ENCODE measurements around the gene MED13. TPM values are rescaled to one million over a fixed set of nuclear protein-coding genes. Genes with fewer than 3 reads are reported as not detected.
"Not testable (repeated sequence)": the region's sequence is repeated elsewhere in the genome, so short reads cannot be mapped to it uniquely, and the experiment has no call there.

Gene MED13
- total RNA-seq, 2 experiments from 2014 or later = 36.2 to 36.4 TPM

GRCh38 chr17:62073993-62074392 lies 8.9 kb upstream of the MED13 start:
- Mint-ChIP-seq H3K27ac (no peak overlapping the region), H3K9me3 (no peaks in the 10 kb centered on the region), H3K27me3 (peaks cover 4% of the 10 kb centered on the region), H3K4me3 (no peak overlapping the region), H3K36me3 (ENCODE audit: low read depth) (no peaks in the 10 kb centered on the region), H3K4me1 (ENCODE audit: low read depth) (peaks cover 2% of the 10 kb centered on the region)
- no peak for ATAC-seq
- no peak for TF ChIP-seq CTCF (IDR thresholded peaks at IDR 0.05)
- intact Hi-C loops (cut with micrococcal nuclease) = no loop called here
- DNase-seq = no peak
- CTCF ChIA-PET = no interaction called here
- POLR2A ChIA-PET = no interaction called here

GRCh38 chr17:62072855-62073254 lies 7.8 kb upstream of the MED13 start:
- H3K36me3 Mint-ChIP-seq (ENCODE audit: low read depth); H3K27me3 Mint-ChIP-seq; H3K4me1 Mint-ChIP-seq (ENCODE audit: low read depth); DNase-seq; intact Hi-C loops (cut with micrococcal nuclease); H3K27ac Mint-ChIP-seq; ATAC-seq; H3K9me3 Mint-ChIP-seq; H3K4me3 Mint-ChIP-seq; POLR2A ChIA-PET: not testable (repeated sequence)
- CTCF ChIA-PET = interaction anchor here (1.9 kb wide), 1 partner anchor 36 kb away, joined by 5 read pairs; no protein-coding TSS in a partner anchor

GRCh38 chr17:62070900-62071299 lies 5.8 kb upstream of the MED13 start:
- Mint-ChIP-seq H3K36me3 (ENCODE audit: low read depth) (no peaks in the 10 kb centered on the region), H3K27ac (no peak overlapping the region), H3K4me3 (no peak overlapping the region), H3K4me1 (ENCODE audit: low read depth) (peaks cover 6% of the 10 kb centered on the region), H3K9me3 (no peaks in the 10 kb centered on the region), H3K27me3 (no peaks in the 10 kb centered on the region)
- POLR2A ChIA-PET = interaction anchor here (0.6 kb wide), 1 partner anchor 45 kb away, joined by 3 read pairs; no protein-coding TSS in a partner anchor
- DNase-seq = no peak
- no peak for TF ChIP-seq CTCF (IDR thresholded peaks at IDR 0.05)
- ATAC-seq = no peak
- CTCF ChIA-PET = interaction anchor here (1.9 kb wide), 1 partner anchor 38 kb away, joined by 5 read pairs; no protein-coding TSS in a partner anchor
- intact Hi-C loops (cut with micrococcal nuclease) = no loop called here

- Mint-ChIP-seq H3K27me3 (no peaks in the 10 kb centered on the region), H3K36me3 (ENCODE audit: low read depth) (peaks cover 7% of the 10 kb centered on the region), H3K4me3 (no peak overlapping the region), H3K4me1 (ENCODE audit: low read depth) (peaks cover 14% of the 10 kb centered on the region), H3K27ac (no peak overlapping the region), H3K9me3 (no peaks in the 10 kb centered on the region)
- DNase-seq (no peak), ATAC-seq (no peak)
- intact Hi-C loops (cut with micrococcal nuclease) = no loop called here
- ChIA-PET CTCF (no interaction called here), POLR2A (no interaction called here)
- no peak for TF ChIP-seq CTCF (IDR thresholded peaks at IDR 0.05)
These were observed 2.4 kb upstream of the MED13 start for GRCh38 chr17:62067165-62068145.

- no peaks in the 10 kb centered on the region for H3K9me3 Mint-ChIP-seq
- ChIA-PET POLR2A (interaction anchor here (0.6 to 1.4 kb wide), 3 partner anchors 9 to 161 kb away, joined by 3 to 4 read pairs (median 3); no protein-coding TSS in a partner anchor), CTCF (interaction anchor here (0.7 to 2.1 kb wide), 27 partner anchors 9 to 430 kb away, joined by 3 to 11 read pairs (median 4); partner anchors contain the start of gene BRIP1)
- peaks cover 21% of the 10 kb centered on the region for H3K4me1 Mint-ChIP-seq (ENCODE audit: low read depth)
- peaks cover 15% of the 10 kb centered on the region for H3K36me3 Mint-ChIP-seq (ENCODE audit: low read depth)
- DNase-seq (peak; percentile 99), ATAC-seq (peak; percentile 96)
- H3K27me3 Mint-ChIP-seq = no peaks in the 10 kb centered on the region
- TF ChIP-seq CTCF (IDR thresholded peaks at IDR 0.05) = peak; percentile 85
- intact Hi-C loops (cut with micrococcal nuclease) = no loop called here
- H3K27ac Mint-ChIP-seq = peak overlapping the region; percentile 98
- peak overlapping the region; percentile 93 for H3K4me3 Mint-ChIP-seq
These were observed 762 bp upstream of the MED13 start for GRCh38 chr17:62065611-62066468.
